ENCODE data around the gene VPS72.

VPS72 gene

DNA sequence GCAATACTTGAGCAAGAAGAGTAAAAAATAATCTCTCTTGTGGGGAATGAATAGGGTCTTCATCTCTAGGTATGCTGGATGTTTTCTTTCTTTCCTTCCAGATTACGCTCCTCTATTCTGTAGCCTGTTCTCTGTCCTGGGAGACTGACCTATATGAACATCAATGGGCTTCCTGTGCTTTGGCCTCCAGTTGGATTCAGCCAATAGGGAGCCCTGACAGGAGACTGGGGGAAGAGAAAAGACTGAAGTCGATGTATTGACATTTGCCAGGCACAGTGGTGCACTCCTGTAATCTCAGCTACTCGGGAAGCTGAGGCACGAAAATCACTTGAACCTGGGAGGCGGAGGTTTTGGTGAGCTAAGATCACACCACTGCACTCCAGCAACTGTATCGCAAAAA, 61.2 kb downstream of the VPS72 start:
- H3K27me3 ChIP-seq (ENCODE audit: insufficient read depth, low read length, poor library complexity, severe bottlenecking), result no peaks in the 10 kb centered on the region

More for the DNA sequence above, 61.2 kb downstream of the VPS72 start:
- Histone ChIP-seq H3K9me3 (ENCODE audit: insufficient read depth, low read depth, low read length) (no peaks in the 10 kb centered on the region), H3K4me1 (ENCODE audit: insufficient read depth, low read length, poor library complexity, severe bottlenecking) (no peaks in the 10 kb centered on the region), H3K4me3 (ENCODE audit: low read length, poor library complexity, severe bottlenecking) (no peak overlapping the region), H3K9me2 (replicated peaks; ENCODE audit: low read depth, low read length) (no peaks in the 10 kb centered on the region), H4K20me1 (ENCODE audit: insufficient read depth, low read length, poor library complexity, severe bottlenecking) (no peaks in the 10 kb centered on the region), H2AFZ (ENCODE audit: low read length) (no peak overlapping the region), H3K36me3 (ENCODE audit: insufficient read depth, low read length) (no peaks in the 10 kb centered on the region), H3K9ac (ENCODE audit: low read depth, low read length, poor library complexity, severe bottlenecking) (no peak overlapping the region), H3F3A (ENCODE audit: low read depth) (no peaks in the 10 kb centered on the region), H3K79me2 (ENCODE audit: insufficient read depth, low read length) (no peaks in the 10 kb centered on the region), H3K4me2 (ENCODE audit: low read depth, low read length, poor library complexity, severe bottlenecking) (no peak overlapping the region)
- no peak for TF ChIP-seq EZH2phosphoT487 (IDR thresholded peaks at IDR 0.05; ENCODE audit: borderline replicate concordance)
- TF ChIP-seq, protein P1, sequence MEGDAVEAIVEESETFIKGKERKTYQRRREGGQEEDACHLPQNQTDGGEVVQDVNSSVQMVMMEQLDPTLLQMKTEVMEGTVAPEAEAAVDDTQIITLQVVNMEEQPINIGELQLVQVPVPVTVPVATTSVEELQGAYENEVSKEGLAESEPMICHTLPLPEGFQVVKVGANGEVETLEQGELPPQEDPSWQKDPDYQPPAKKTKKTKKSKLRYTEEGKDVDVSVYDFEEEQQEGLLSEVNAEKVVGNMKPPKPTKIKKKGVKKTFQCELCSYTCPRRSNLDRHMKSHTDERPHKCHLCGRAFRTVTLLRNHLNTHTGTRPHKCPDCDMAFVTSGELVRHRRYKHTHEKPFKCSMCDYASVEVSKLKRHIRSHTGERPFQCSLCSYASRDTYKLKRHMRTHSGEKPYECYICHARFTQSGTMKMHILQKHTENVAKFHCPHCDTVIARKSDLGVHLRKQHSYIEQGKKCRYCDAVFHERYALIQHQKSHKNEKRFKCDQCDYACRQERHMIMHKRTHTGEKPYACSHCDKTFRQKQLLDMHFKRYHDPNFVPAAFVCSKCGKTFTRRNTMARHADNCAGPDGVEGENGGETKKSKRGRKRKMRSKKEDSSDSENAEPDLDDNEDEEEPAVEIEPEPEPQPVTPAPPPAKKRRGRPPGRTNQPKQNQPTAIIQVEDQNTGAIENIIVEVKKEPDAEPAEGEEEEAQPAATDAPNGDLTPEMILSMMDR (conservative IDR thresholded peaks at IDR 0.05; ENCODE audit: low read length), result no peak

Measured in Loucy (cell line).